Activated B cell treated with CpG ODN at 0.5 μM for 24 hours (primary cell): ENCODE results near the gene DMC1. TPM values are rescaled to one million over a fixed set of nuclear protein-coding genes. Genes with fewer than 3 reads are reported as not detected.

ENCODE experiments used
- ATAC-seq: fragments of 200-7000 bp; cut with Tn5 transposase; one replicate; pipeline ENCODE4 v1.10.0; 2021; ENCODE audit warnings: low read depth, mild to moderate bottlenecking, moderate library complexity
- CTCF ChIA-PET: fragments of 350-600 bp; sonication (Branson Sonifier 250); formaldehyde crosslinking; loops from one replicate; lab custom pipeline; 2021; ENCODE audit warnings: antibody characterized with exemption; lab: Charles Lee
- POLR2A ChIA-PET: fragments of 350-600 bp; sonication (Branson Sonifier 250); formaldehyde crosslinking; loops from one replicate; lab custom pipeline; 2021; ENCODE audit warnings: antibody characterized with exemption; lab: Charles Lee
- DNase-seq: peaks from one replicate; pipeline ENCODE4 v3.0.0; 2022
- H3K27ac Mint-ChIP-seq: one replicate; pipeline ENCODE4 v1.8.0; 2020; ENCODE audit warnings: mixed read lengths
- H3K27me3 Mint-ChIP-seq: one replicate; pipeline ENCODE4 v1.8.0; 2021; ENCODE audit warnings: mixed read lengths
- H3K36me3 Mint-ChIP-seq: one replicate; pipeline ENCODE4 v1.8.0; 2021; ENCODE audit warnings: low read depth, mixed read lengths
- H3K4me1 Mint-ChIP-seq: one replicate; pipeline ENCODE4 v1.8.0; 2021; ENCODE audit warnings: mixed read lengths
- H3K4me3 Mint-ChIP-seq: one replicate; pipeline ENCODE4 v1.8.0; 2020; ENCODE audit warnings: mild to moderate bottlenecking, mixed read lengths
- H3K9me3 Mint-ChIP-seq: one replicate; pipeline ENCODE4 v1.8.0; 2020; ENCODE audit warnings: mixed read lengths
- intact Hi-C: fragments of 100-400 bp; cut with micrococcal nuclease; formaldehyde crosslinking; loops from one replicate; pipeline ENCODE4 v1.15.1; 2024
- total RNA-seq: library from RNA; stranded (reverse); gene quantifications from 2 replicates; pipeline ENCODE4 v1.2.3, GENCODE V29; 2022
- TF ChIP-seq, protein P1 (sequence below): fragments of 200-600 bp; IDR thresholded peaks from one replicate; pipeline ENCODE4 v1.8.0; 2022; ENCODE audit warnings: antibody characterized with exemption, mild to moderate bottlenecking

DMC1 gene
- total RNA-seq, 1 donor from 2014 or later = 0.91 TPM

DNA sequence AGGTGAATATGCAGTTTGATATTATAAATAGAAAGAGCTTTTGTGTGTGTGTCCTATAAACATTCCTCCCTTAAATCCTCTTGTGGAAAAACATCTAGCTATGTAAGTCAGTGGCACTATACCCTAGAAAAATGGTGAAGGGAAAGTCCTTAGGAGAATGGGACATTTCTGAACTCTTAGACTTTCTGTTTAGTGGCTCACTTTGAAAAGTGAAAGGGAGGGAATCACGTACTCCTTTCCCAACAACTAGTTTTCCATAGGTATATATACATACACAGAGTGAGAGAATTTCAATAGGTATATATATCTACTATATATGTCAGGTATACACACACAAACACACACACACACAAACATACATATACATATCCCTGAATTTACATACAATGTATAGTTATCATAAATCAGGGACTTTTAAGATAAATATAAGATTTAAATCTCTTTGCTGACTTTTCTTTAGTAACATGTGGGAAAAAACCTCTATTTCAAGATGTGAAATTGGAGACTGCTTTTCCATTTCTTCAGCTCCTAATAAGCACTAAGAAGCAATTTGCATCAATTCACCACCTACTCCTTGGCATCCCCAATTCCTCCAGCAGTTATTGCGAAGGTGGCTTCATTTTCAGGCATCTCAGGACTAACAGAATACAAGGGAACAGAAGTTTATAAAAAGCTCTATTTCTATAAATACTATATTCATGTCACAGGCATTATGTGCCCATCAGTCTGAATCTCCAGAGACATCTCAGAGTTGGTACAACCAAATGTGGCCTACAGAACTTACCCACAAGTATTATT, 50.3 kb downstream of the DMC1 start:
- intact Hi-C loops = no loop called here
- Mint-ChIP-seq H3K9me3 (no peaks in the 10 kb centered on the region), H3K27me3 (no peaks in the 10 kb centered on the region), H3K4me1 (peaks cover 2% of the 10 kb centered on the region), H3K27ac (no peak overlapping the region), H3K36me3 (no peaks in the 10 kb centered on the region), H3K4me3 (no peak overlapping the region)
- POLR2A ChIA-PET = no interaction called here
- ATAC-seq = no peak
- TF ChIP-seq, protein P1, sequence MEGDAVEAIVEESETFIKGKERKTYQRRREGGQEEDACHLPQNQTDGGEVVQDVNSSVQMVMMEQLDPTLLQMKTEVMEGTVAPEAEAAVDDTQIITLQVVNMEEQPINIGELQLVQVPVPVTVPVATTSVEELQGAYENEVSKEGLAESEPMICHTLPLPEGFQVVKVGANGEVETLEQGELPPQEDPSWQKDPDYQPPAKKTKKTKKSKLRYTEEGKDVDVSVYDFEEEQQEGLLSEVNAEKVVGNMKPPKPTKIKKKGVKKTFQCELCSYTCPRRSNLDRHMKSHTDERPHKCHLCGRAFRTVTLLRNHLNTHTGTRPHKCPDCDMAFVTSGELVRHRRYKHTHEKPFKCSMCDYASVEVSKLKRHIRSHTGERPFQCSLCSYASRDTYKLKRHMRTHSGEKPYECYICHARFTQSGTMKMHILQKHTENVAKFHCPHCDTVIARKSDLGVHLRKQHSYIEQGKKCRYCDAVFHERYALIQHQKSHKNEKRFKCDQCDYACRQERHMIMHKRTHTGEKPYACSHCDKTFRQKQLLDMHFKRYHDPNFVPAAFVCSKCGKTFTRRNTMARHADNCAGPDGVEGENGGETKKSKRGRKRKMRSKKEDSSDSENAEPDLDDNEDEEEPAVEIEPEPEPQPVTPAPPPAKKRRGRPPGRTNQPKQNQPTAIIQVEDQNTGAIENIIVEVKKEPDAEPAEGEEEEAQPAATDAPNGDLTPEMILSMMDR = no peak
- no peak for DNase-seq
- CTCF ChIA-PET = no interaction called here

DNA sequence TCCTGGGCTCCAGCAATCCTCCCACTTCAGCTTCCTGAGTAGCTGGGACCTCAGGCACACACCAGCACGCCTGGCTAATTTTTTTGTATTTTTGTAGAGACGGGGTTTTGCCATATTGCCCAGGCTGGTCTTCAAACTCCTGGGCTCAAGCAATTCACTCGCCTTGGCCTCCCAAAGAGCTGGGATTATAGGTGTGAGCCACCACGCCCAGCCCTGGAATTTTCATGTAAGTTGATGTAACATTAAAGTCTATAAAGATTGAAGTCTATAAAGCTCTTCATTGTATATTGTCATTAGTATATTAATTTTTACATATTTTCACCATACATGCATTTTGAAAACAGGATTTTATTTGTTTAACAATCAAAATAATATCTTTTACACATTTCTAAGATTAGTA, 51.4 kb downstream of the DMC1 start:
- intact Hi-C loops = no loop called here
- H3K27ac Mint-ChIP-seq = no peak overlapping the region
- no peaks in the 10 kb centered on the region for H3K27me3 Mint-ChIP-seq
- DNase-seq = no peak
- TF ChIP-seq, protein P1 = no peak
- H3K36me3 Mint-ChIP-seq = no peaks in the 10 kb centered on the region
- no peaks in the 10 kb centered on the region for H3K4me1 Mint-ChIP-seq
- no peak for ATAC-seq
- no peak overlapping the region for H3K4me3 Mint-ChIP-seq
- ChIA-PET POLR2A (no interaction called here), CTCF (interaction anchor here (0.7 kb wide), 1 partner anchor 66 kb away, joined by 4 read pairs; no protein-coding TSS in a partner anchor)
- no peaks in the 10 kb centered on the region for H3K9me3 Mint-ChIP-seq

DNA sequence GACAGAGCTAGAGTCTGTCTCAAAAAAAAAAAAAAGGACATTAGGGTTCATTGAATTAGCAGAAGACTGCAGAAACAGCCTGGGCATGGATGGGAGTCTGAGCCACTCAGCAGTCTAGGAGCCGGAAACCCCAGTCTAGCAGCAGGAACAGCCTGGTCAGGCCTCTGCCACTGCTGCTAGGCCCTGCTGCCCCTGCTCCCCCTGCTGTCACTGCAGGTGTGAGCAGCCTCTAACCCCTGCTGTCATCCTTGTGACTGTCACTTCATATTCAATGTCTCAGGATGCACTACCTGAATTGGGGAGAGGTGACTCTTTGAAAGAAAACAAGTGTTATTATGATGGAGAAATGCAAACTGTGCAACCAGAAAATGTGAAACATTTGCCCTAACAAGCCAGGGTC, 56.9 kb downstream of the DMC1 start:
- peak; percentile 79 for ATAC-seq
- TF ChIP-seq, protein P1 = no peak
- Mint-ChIP-seq H3K9me3 (no peaks in the 10 kb centered on the region), H3K4me3 (no peak overlapping the region), H3K27me3 (no peaks in the 10 kb centered on the region), H3K27ac (no peak overlapping the region), H3K4me1 (peaks cover 1% of the 10 kb centered on the region), H3K36me3 (no peaks in the 10 kb centered on the region)
- ChIA-PET POLR2A (no interaction called here), CTCF (interaction anchor here (4.2 kb wide), 1 partner anchor 461 kb away, joined by 12 read pairs; no protein-coding TSS in a partner anchor)
- intact Hi-C loops = loop anchor here (1.0 kb wide), 1 partner anchor 461 kb away; no protein-coding TSS in a partner anchor
- DNase-seq = no peak

DNA sequence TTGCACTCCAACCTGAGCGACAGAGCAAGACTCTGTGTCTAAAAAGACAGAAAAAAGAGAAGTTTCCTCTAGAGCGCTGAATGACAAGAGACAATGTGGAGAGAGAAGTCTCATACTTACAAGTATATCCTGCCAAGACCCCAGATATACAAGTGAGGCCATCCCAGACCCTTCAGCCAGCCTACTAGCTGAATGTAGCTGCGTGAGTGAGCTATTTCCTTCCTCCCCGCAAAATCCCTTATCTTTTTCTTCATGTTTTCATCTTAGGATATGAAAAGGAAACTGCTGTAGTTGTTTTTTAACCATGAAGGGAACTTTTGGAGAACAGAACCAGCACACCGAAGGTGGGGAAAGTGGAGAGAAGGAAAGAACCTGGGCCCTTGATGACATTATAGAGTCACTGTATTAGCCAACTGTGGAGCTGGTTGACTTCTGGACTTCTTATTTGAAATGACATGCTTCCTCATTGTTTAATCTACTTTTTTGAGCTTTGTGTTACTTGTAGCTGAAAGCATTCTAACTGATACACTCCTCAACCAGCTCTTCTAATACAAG, 59.5 kb downstream of the DMC1 start:
- DNase-seq = no peak
- ChIA-PET POLR2A (interaction anchor here (0.5 to 1.2 kb wide), 3 partner anchors 8 to 13 kb away, joined by 3 read pairs; no protein-coding TSS in a partner anchor), CTCF (interaction anchor here (1.2 to 4.2 kb wide), 2 partner anchors 62 to 458 kb away, joined by 3 to 12 read pairs; no protein-coding TSS in a partner anchor)
- peaks cover 11% of the 10 kb centered on the region for H3K36me3 Mint-ChIP-seq
- no peak overlapping the region for H3K4me3 Mint-ChIP-seq
- no peak overlapping the region for H3K27ac Mint-ChIP-seq
- H3K4me1 Mint-ChIP-seq = peaks cover 9% of the 10 kb centered on the region
- TF ChIP-seq, protein P1 = no peak
- intact Hi-C loops = no loop called here
- H3K27me3 Mint-ChIP-seq = no peaks in the 10 kb centered on the region
- ATAC-seq = no peak
- H3K9me3 Mint-ChIP-seq = no peaks in the 10 kb centered on the region
